ENCODE data around the gene SKOR1.

The SKOR1 gene

GRCh38 chr15:67808821-67809220, 16.5 kb upstream of the SKOR1 start:
- no peak overlapping the region for H3K4me3 ChIP-seq (ENCODE audit: low read depth, low read length)
- no peak for TF ChIP-seq CTCF (conservative IDR thresholded peaks at IDR 0.05; ENCODE audit: low read depth, low read length)

GRCh38 chr15:67809441-67809840, 15.9 kb upstream of the SKOR1 start:
- no peak for TF ChIP-seq CTCF (conservative IDR thresholded peaks at IDR 0.05; ENCODE audit: low read depth, low read length)

More at GRCh38 chr15:67808821-67809220, 16.5 kb upstream of the SKOR1 start:
- no peak for DNase-seq (ENCODE audit: low read depth)

GRCh38 chr15:67809866-67810265, 15.4 kb upstream of the SKOR1 start:
- no peak overlapping the region for H3K4me3 ChIP-seq (ENCODE audit: low read depth, low read length)
- DNase-seq (ENCODE audit: low read depth) = no peak
- no peak for TF ChIP-seq CTCF (conservative IDR thresholded peaks at IDR 0.05; ENCODE audit: low read depth, low read length)

More at GRCh38 chr15:67809441-67809840, 15.9 kb upstream of the SKOR1 start:
- no peak for DNase-seq (ENCODE audit: low read depth)
- no peak overlapping the region for H3K4me3 ChIP-seq (ENCODE audit: low read depth, low read length)

GRCh38 chr15:67812241-67812644, 13.1 kb upstream of the SKOR1 start:
- H3K4me3 ChIP-seq (ENCODE audit: low read depth, low read length) = no peak overlapping the region
- DNase-seq (ENCODE audit: low read depth) = no peak
- TF ChIP-seq CTCF (conservative IDR thresholded peaks at IDR 0.05; ENCODE audit: low read depth, low read length) = no peak

- TF ChIP-seq CTCF (conservative IDR thresholded peaks at IDR 0.05; ENCODE audit: low read depth, low read length) = no peak
- no peak for DNase-seq (ENCODE audit: low read depth)
- H3K4me3 ChIP-seq (ENCODE audit: low read depth, low read length) = no peak overlapping the region
These were observed 12.1 kb upstream of the SKOR1 start for GRCh38 chr15:67813104-67813634.

GRCh38 chr15:67815036-67815592, 10.2 kb upstream of the SKOR1 start:
- H3K4me3 ChIP-seq (ENCODE audit: low read depth, low read length) = no peak overlapping the region
- no peak for DNase-seq (ENCODE audit: low read depth)
- TF ChIP-seq CTCF (conservative IDR thresholded peaks at IDR 0.05; ENCODE audit: low read depth, low read length) = no peak

GRCh38 chr15:67816668-67817067, 8.6 kb upstream of the SKOR1 start:
- DNase-seq (ENCODE audit: low read depth) = no peak
- no peak for TF ChIP-seq CTCF (conservative IDR thresholded peaks at IDR 0.05; ENCODE audit: low read depth, low read length)
- H3K4me3 ChIP-seq (ENCODE audit: low read depth, low read length) = no peak overlapping the region
